ENCODE measurements around the gene TNPO2.
"Not testable (repeated sequence)": the region's sequence is repeated elsewhere in the genome, so short reads cannot be mapped to it uniquely, and the experiment has no call there.

The TNPO2 gene

DNA sequence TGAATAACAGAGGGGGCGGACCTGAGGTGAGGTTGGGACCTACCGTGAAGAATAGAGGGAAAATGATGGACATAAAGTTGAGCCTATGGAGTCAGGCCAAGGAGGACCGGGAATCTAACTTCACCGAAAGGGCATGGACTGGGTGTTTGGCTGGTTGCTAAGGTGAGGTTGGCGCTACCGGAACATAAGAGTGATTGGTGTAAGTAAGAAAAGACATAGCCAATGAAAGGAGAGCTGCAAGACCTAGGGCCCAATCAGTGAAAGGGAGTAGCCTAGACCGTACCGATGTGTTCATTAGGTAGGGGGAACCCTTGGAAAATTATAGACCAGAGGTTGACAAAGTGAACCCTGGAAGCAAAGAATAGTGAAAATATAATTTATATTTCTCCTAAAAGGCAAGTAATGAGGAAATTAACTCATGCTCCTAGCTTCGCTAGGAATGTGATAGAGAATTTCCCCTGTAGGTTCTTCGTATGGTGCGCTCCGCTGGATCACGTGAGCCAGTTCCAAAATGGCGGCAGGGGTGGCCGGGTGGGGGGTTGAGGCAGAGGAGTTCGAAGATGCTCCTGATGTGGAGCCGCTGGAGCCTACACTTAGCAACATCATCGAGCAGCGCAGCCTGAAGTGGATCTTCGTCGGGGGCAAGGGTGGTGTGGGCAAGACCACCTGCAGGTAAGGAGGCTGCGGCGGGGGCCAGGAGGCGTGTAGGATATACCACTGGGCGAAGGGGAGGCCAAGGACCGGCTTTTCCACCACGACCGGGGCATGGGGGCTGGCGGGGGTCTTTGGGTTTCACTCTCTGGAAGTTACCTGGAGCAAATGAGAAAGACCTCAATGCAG lies 13.5 kb upstream of the TNPO2 start, which contains the start of gene GET3:
TSS of gene GET3 (plus strand) at position 503 of the 840 bp plus-strand sequence. CDS start at position 512, 9 bp downstream.
- DNase-seq: no peak

DNA sequence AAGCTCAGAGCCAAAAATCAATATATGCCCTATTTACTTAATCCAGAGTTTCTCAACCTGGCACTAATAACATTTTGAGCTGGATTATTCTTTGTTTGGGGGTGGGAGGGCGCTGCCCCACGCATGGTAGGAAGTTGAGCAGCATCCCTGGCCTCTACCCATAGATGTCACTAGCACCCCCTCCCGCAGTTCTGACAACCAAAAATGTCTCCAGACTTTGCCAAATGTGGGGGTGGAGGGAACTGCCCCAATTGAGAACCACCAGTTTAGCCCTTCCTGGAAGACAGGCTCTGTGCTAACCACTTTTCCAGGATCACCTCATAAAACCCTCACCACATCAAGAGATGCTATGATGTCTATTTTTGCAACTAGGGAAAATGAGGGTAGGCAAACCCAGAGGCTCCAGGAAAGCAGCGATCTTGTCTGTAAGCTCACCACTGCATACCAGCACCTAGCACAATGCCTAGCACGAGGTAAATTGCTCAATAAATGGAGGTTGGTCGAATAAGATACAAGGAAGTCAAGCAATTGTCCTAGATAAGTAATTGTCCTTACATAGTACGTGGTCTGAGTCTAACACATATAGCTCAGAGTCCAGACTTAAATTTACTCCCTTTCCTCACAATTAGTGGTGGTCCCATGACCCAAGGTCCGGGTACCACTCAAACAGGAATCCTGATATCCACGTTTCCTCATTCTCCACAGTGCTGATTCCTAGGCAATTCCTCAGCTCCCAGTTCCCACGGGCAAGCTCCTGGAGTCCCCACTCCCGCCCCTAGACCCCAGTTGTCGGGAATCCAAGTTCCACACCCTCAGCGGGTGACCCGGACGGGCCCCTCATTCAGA lies 9.9 kb upstream of the TNPO2 start:
- DNase-seq: no peak

GRCh38 chr19:12731337-12731736 lies 7.6 kb upstream of the TNPO2 start:
- DNase-seq: no peak

DNA sequence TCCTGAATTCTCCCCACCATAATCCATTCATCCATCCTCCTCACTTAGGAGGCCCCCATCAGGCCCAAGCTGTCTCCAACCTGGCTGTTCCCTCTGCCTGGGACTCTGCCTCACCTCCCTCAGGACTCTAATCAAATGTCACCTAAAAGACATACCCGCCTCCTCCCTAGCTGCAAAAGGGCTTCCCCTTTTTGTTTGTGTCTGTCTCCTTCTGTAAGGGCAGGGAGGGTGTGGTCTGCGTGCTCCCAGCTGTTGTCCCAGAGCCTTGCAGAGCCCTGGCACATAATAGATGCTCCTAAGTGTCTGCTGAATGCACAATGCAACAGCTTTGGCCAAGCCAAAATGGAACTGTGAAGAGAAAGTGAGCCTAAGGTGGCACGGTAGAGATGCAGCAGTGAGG lies 6.3 kb upstream of the TNPO2 start:
- no peak for DNase-seq

- no peak for DNase-seq
These were observed 4.2 kb upstream of the TNPO2 start for GRCh38 chr19:12727745-12728433.

- DNase-seq: no peak
These were observed 3.2 kb upstream of the TNPO2 start for GRCh38 chr19:12726988-12727316.

- not testable (repeated sequence) for DNase-seq
These were observed 1.9 kb upstream of the TNPO2 start for GRCh38 chr19:12725612-12726011.

GRCh38 chr19:12723381-12723640 lies 421 bp downstream of the TNPO2 start:
- no peak for DNase-seq

- DNase-seq: no peak
These were observed 959 bp downstream of the TNPO2 start for GRCh38 chr19:12722566-12723380.

DNA sequence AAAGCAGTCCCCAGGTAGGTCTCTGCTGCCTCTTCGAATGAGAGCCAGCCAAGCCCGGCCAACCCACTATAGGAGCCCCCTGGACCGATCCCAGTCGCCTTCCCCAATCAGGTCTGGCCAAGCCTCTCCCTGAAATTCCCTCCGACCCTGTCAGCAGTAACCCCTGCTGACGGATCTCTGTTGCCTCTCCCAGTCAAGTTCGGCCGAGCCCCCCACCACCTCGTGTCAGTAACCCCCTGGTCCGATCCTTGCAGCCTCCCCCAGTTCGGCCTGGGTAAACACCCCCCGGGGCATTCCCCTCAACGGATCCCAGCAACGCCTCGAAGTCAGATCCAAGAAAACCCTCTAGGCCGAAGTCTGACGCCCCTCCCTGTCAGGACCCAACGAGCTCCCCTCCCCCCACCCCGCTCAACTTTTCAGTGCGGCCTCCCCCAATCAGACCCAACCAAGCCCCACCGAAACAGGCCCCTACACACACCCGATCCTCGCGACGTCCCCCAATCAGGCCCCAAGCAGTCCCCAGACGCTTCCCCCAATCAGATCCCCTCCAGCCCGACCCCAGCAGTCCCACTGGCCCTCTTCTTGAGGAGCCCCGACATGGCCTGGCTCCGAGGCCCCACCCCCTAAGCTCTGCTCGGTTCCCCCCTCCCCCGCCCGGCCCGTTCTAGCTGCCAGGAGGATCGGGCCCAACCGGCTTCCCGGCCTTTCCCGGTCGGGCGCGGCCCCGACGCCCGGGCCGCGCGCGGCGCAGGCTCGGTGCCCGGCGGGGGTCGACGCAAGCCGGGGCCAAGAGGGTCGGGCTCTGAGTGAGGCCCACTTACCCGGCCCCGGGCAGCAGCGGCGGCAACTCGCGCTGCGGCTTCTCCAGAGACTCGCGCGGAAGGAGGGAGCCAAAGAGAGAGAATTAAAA lies 1.8 kb downstream of the TNPO2 start:
- no peak for DNase-seq

- DNase-seq: no peak
These were observed 2.7 kb downstream of the TNPO2 start for GRCh38 chr19:12720851-12721655.

- DNase-seq: no peak
These were observed 3.4 kb downstream of the TNPO2 start for GRCh38 chr19:12720296-12720695.

- DNase-seq: no peak
These were observed 7.8 kb downstream of the TNPO2 start for GRCh38 chr19:12715929-12716328.

DNA sequence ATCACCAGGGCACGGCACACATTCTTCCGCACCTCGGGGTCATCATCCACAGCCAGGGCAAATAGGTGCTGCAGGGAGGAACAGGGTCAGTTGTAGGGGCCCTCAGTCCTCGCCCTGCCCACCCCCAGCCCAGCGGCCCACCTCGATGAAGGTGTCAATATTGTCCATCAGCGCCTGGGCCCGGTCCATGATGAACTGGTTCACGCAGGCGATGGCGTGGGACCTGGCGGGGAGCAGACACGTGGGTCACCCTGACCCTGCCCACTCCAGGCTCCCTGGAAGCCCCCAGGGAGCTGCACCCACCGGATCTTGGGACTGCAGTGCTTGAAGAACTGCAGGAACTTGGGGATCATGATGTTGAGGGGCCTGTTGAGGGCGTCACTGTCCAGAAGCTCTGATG lies 8.6 kb downstream of the TNPO2 start:
- no peak for DNase-seq

DNA sequence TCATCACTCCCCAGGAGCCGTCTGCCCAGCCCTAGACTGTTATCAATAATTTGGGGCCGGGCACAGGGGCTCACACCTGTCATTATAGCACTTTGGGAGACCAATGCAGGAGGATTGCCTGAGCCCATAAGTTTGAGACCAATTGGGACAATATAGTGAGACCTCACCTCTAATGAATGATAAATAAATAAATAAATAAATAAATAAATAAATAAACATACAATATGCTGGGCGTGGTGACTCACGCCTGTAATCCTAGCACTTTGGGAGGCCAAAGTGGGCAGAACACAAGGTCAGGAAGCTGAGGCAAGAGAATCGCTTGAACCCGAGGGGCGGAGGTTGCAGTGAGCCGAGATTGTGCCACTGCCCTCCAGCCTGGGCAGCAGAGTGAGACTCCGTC lies 10.4 kb downstream of the TNPO2 start:
- not testable (repeated sequence) for DNase-seq

DNA sequence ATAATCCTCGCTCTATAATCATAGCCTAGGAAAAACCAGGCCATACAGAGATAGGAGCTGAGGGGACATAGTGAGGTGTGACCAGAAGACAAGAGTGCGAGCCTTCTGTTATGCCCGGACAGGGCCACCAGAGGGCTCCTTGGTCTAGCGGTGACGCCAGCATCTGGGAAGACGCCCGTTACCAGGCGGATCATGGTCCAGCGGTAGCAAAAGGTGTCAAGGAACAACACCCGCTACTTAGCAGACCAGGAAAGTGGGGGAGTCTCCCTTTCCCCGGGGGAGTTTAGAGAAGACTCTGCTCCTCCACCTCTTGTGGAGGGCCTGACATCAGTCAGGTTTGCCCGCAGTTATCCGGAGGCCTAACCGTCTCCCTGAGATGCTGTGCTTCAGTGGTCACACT lies 11.7 kb downstream of the TNPO2 start:
- DNase-seq: not testable (repeated sequence)

DNA sequence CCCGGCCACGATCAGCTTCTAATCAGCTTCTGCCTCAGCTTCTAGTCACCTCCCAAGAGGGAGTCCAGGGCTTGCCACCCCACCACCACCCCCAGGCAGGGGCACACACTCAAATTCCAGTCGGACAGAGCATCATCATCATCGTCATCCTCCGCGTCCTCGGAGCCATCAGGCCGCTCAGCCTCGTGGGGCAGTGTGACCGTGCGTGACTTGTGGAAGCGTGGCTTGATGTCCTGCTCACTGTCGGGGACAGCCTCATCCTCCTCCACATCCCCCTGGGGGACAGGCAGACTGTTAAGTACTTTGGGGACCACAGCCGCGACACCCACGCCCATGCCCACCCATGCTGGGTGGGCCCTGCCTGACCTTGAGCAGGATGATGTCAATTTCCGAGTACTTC lies 12.5 kb downstream of the TNPO2 start:
- no peak for DNase-seq

- DNase-seq: no peak
These were observed 15.1 kb downstream of the TNPO2 start for GRCh38 chr19:12708641-12709040.

DNA sequence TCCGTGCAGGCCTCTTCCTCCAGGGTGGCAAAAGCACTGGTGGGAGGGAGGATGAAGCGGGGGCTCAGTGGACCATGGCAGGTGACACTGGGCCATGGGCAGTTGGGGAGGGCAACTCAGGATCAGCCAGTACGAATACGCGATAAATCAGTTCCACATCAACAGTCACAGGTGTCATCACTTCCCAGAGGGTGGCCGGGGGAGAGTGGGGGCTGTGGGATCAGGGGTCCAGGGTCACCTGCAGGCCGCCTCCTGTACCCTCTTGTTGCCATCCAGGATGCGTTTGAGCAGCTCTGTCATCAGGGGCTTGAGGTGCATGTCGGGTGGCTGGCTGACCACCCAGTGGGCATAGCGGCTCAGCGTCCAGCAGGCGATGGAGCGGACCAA lies 17.4 kb downstream of the TNPO2 start:
- no peak for DNase-seq

DNA sequence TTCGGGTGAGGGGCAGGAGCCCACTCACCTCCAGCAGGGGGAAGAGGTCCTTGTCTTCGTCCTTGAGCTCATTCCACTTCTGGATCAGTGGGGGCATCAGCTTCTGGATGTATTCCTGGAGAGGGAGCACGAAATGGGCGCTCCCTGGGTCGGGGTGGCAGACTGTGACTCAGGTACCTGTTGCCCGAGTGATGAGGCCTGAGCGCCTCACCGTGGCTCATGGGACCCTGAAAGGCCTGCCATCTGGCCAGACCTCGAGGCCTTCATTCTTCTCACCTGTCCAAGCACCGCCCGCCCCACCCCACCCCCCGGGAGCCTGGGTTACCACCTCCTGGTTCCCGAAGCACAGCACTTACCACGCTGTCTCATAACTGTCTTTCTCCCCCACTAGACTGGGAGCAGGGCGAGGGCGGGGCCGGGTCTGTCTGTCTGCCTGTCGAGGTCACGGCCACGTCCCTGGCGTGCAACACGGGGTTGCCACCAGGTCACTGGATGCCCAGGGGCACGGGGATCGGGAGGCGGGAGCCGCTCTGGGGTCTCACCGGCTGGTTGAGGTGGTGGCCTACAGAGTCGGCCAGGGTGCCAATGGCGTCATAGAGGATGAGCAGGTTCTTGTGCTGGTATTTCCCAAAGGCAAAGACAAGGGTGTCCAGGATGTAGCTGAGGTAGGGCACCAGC lies 17.9 kb downstream of the TNPO2 start:
- no peak for DNase-seq
